ENCODE data around the gene MTARC2.

The MTARC2 gene

GRCh38 chr1:220797044-220797443 lies 48.9 kb downstream of the MTARC2 start:
- no peak for TF ChIP-seq CTCF (conservative IDR thresholded peaks at IDR 0.05)
- H3K27ac ChIP-seq: no peak overlapping the region

- no peak for TF ChIP-seq CTCF (conservative IDR thresholded peaks at IDR 0.05)
- no peak overlapping the region for H3K27ac ChIP-seq
Observed at GRCh38 chr1:220797553-220797952, 49.4 kb downstream of the MTARC2 start.

GRCh38 chr1:220798338-220798737 lies 50.2 kb downstream of the MTARC2 start:
- H3K27ac ChIP-seq: no peak overlapping the region
- TF ChIP-seq CTCF (conservative IDR thresholded peaks at IDR 0.05): no peak

GRCh38 chr1:220800262-220800661 lies 52.1 kb downstream of the MTARC2 start:
- H3K27ac ChIP-seq: no peak overlapping the region
- no peak for TF ChIP-seq CTCF (conservative IDR thresholded peaks at IDR 0.05)

- H3K27ac ChIP-seq: peak overlapping the region; percentile 13; the same call in 1 of the 2 replicates
- peak; percentile 84 for TF ChIP-seq CTCF (conservative IDR thresholded peaks at IDR 0.05)
Observed at GRCh38 chr1:220803401-220804201, 55.5 kb downstream of the MTARC2 start.

- TF ChIP-seq CTCF (conservative IDR thresholded peaks at IDR 0.05): no peak
- H3K27ac ChIP-seq: no peak overlapping the region
Observed at GRCh38 chr1:220804202-220804586, 56.1 kb downstream of the MTARC2 start.

- no peak overlapping the region for H3K27ac ChIP-seq
- no peak for TF ChIP-seq CTCF (conservative IDR thresholded peaks at IDR 0.05)
Observed at GRCh38 chr1:220806408-220806807, 58.3 kb downstream of the MTARC2 start.
